Epidermal melanocyte (primary cell): Measurements from ENCODE around the gene SDCCAG8.

ENCODE experiments used
- DNase-seq: peaks from one replicate; pipeline ENCODE4 v3.0.0; 2011; ENCODE audit warnings: low spot score; ENCODE audit not compliant: insufficient read length

The SDCCAG8 gene

DNA sequence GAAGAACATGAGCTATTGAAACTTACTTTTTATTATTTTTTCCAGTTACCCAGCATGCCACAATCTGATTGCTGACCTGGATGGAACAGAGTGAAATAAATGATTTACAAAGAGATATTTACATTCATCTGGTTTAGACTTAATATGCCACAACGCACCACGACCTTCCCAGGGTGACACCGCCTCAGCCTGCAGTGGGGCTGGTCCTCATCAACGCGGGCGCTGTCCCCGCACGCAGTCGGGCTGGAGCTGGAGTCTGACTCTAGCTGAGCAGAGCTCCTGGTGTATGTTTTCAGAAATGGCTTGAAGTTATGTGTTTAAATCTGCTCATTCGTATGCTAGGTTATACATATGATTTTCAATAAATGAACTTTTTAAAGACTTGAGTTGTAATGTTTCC, 243.9 kb downstream of the SDCCAG8 start:
- DNase-seq: no peak

DNA sequence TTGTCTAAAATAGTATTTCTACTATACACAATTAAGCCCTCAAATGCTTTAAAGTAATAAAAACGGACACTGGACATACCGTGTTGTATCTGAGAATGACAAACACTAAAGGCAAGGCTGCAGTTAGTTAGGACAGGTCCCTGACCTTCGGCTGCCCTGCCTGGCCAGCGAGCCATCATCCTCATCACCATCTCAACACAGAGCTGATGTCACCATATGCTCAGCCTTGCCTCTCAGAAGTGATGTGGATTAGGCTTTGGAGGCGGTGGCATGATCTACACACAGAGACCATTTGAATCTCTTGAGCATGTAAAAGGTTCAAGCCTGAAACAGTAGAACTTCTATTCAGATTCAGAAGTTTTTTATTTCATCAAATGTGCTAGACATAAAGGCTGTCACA, 244.7 kb downstream of the SDCCAG8 start:
- no peak for DNase-seq

DNA sequence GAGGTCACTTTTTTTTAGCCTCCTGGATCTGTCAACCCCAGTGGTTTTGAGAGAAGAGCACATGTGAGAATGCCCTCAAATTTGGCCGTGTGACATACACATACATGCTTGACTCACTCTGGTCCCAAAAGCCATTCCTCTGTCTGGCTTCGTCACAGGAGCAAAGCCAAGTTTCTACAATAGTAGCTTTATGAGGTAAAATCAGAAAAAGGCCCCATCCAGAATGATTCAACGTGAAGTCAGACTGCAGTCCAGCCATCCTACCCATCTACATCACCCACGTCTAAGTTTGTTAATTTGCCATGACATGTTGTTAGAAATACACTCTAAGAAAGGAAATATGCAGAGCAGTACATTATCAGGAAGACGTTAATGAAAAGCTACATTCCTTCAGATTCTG, 245.2 kb downstream of the SDCCAG8 start:
- DNase-seq: no peak

DNA sequence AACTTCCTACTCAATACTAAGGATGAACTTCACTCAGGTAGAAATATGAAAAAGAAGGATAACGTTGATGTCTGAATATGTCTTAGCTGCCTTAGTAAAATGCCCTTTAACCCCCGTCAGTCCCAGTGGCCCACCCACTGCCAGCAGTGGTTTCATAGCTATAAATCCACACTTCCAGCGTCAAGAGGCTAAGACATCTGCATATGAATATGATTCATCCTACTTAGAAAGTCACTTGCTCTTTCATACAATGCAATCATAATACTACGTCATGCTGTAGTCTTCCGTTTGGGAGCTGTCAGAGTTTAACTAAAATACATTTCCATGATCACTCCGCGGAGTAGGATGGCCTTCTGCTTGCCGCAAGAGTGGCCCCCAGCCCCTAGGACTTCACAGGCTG, 247.3 kb downstream of the SDCCAG8 start:
- no peak for DNase-seq

DNA sequence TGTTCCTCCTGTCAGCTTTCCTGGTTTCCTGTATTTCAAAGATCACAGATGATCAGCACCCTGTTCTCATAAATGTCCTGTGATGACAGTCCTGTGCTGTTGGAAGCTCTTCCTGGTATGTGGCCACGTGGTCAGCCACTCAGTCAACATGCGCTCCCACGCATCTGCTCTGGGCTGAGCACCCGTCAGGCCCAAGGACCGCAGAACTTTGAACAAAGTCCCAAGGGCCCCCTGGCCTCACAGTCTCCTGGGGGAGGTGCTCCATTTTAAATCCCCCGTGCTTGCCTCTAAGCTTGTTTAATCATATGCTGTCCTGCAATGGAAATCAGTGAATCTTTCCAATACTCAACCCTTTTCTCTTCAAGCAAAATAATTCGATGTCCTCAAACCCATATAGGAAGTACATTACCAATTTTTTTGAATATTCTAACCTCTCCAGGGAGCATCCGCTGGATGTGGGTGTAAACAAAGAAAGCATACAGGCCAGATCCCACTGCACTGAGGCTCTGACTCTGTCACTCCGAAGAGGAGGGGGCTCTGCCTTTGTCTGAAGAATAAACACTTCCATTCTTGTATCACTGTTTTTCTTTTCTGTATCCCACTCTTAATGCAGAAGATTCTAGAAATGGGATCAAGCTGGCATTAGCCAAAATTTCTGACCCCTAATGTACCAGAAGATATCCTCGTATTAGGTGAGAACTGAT, 250.3 kb downstream of the SDCCAG8 start:
- DNase-seq: no peak

DNA sequence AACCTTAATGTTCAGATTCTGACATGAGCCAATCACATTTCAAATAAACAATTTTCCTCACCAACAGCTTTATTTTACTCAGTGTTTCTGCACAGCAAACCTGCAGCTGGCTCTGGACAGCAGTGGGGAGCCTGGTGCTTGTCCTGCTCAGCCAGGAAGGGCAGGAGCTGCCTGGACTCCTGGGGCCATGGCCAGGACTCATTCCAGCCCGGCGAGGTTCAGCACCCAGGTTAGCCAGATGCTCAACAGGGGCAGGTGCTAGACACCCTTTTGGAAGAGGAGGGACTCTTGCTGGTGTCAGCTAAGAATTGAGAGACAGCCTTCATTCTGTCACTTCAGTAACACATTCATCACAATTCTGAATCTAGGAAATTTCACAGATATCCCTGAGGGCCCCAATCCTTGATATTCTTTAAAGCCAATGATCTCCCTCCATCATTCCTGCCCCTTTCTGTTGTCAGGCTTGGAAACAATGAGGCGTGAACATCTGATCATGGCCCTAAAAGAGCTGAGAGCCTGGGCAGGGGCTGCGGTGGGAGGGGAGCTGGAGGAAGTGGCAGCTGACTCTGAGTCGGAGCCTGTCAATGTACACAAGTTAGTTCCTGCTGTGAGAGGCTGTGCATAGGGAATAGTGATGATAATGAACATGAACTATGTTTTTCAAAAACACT, 251.3 kb downstream of the SDCCAG8 start:
- DNase-seq: no peak

DNA sequence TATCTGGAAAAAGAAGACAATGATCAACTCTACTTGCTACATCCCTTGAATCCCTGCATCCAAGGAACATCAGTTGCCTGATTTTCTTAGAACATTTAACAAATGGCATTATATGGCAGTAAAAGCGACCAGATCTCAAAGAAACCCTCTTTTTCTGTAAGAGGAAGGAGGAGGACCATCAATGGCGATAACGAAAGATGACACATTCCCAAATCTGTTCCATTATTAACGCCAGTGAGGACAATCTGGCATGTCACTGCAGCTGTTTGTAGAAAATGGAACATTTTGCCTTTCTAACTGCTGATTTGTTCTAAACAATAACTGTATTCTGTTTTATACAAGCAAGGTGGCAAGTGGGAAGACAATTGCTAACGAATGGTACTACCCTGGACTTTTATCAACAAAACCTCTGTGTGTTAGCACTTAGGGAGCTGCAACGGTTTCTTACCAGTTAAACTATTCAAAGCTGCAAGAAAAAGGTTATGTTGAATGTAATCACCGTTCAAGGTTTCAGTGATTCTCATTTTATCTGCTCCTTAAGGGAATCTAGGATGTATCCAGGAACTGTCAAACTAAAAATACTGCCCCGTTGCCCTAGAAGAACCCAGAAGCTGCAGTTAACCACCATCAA, 251.9 kb downstream of the SDCCAG8 start:
- no peak for DNase-seq

DNA sequence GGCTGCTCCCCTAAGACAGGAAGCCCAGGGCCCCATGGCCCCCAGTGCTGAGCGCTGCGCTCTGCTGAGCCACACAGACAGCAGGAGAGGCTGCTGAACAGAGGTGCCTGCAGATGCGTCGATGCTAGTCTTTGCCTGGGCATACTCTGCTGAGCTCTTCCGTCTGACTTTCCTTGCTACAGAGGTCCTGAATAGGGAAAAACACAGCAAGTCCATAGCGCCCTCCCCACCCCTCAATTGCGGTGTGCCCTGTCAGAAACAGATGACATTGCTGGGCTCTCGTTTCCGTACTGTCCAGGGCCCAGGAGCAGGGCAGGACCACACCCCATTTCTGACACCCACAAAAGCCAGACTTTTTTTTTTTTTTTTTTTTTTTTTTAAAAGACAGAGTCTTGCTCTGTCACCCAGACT, 252.5 kb downstream of the SDCCAG8 start:
- no peak for DNase-seq

DNA sequence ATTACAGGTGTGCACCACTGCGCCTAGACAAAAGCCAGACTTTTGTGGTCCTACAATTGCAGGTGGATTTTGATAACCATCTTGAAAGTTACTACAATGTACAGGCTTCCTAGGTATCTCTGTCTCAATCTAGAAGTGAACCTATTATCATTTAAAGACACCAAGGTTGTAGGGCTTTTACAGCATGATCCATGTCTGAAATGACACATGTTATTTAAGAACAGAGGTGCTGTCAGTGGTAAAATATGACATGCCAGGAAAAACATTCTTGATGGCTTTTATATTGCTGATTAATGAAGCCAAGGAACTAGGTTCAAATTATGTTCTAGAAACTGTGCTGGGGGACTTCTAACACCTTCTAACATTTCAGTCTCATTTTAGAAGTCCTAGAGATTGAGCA, 253.1 kb downstream of the SDCCAG8 start:
- no peak for DNase-seq

DNA sequence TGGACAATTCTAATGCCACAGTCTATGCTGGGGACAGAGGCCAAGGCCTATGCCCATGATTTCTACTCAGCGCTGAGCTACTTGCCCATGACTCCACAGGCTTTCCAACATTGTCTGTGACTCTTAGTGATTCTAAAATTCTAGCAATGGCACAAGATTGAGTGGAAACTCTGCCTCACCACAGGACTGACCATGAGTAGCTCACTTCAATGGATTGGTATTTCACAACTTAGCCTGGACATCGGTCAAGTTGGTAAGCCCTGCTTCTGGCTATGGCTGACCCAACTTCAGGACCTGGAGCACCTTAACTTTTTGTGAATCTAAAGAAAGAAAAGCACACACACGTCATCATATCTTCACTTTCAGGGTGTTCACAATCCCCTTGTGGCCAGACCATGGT, 255.1 kb downstream of the SDCCAG8 start:
- no peak for DNase-seq

DNA sequence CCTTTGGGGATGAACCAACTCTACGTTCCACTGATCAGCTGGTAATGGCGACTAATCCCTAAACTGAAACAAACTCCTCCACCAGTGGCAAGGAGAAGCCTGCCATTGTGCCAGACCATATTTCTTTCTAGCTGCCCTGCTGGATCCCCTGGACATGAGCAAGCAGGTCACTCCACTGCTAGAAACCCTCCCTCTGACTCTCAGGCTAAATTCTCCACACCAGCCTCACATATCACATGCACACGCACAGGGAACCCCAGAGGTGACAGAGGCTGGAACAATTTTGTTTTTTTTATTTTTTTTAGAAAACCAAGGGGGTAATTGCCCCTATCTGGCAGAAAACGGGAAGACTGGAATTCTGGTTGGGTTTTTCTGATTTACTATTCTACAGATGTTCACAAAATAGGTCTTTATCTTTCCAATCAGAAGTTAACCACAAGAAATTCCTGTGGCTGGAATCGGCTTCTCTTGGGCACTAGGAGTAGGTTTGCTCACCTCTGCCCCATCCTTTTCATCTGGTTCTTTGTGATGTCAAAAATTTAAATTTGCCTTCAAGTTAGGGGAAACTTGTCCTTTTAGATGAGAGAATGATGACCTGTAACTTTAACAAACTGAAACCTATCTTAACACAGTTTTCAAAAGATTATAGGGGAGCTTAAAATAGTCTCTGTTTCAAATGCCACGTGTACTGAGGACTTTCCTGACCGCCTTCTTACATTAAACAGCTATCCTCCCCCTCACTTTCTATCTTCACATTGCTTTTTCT, 258.1 kb downstream of the SDCCAG8 start:
- no peak for DNase-seq

DNA sequence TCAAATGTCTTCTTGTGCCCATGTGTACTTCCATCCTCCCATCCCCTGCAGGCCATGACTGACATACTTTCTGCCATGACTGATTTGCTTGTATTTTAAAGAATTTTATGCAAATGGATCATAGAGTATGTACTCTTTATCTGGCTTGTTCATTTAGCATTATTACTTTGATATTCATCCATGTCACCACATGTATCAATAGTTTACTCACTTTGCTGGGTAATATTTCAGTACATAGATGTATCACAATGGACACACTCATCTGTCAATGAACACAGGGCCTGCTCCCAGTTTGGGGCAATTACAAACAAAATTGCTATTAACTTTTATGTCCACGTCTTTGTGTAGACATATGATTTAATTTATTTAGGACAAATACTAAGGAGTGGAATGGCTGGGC, 259.1 kb downstream of the SDCCAG8 start:
- DNase-seq: no peak

DNA sequence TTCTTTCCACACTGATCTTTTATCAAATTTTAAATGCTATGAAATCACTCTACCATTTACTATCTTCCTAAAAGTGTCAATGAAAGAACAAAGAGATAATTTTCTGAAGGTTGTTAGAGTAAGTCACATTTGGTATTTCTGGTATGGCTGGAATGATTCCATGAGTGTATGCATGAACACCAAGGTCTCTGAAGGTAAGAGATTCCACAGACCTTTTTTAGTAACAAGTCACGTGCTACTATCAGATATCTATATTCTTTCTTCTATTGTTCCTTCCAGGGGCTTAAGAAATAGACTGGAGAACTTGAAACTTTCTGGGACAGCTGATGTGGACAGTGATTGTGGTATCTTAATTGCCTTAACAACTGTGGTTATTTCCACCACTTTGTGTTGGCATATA, 265.0 kb downstream of the SDCCAG8 start:
- DNase-seq: no peak

DNA sequence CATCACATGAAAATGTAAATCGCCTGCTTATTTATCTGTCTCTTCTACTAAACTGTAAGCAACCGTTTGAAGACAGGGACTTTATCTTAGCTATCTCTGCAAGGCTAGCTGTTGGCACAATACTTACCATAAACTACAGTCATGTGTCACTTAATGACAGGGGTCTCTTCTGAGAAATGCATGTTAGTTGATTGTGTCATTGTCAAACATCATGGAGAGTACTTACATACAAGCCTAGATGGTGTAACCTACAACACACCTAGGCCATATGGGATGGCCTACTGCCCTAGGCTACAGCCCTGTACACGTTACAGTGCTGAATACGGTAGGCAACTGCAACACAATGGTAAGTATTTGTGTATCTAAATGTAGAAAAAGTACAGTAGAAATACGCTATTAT, 267.9 kb downstream of the SDCCAG8 start:
- DNase-seq: no peak

DNA sequence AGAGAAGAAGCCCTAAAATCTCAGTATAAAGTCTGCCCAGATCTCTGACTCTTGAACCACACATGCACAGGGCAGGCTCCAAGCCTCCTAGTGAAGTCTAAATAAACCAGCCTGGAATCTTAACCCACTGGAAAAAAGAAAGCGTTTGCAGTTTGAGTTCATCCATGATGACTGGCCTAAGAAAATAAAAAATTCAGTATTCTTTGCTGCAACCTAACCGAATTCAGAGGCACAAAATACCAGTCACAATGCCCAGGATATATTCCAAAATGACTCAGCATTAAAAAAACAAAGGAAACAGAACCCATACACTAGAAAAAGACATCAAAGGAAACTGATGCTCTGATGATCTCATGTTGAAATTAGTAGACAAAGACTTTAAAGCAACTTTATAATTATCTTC, 269.2 kb downstream of the SDCCAG8 start:
- no peak for DNase-seq

DNA sequence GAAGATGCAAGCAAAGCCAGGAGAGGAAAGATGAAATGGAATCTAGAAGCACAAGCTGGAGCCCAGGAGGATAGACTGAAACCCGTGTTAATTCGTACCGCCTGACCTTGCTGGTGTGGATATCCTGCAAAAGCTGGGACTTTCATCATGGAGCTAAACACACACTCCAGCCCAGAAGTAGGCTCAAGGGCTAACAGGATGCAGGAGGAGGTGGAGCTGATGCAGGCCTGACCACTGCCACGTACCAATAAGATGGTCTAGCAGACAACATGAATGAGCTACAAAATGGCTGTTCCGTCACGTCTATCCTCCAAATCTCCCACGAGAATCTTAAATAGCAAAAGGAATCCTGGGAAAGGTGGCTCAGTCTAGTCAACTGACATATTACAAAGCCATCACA, 270.3 kb downstream of the SDCCAG8 start:
- no peak for DNase-seq

DNA sequence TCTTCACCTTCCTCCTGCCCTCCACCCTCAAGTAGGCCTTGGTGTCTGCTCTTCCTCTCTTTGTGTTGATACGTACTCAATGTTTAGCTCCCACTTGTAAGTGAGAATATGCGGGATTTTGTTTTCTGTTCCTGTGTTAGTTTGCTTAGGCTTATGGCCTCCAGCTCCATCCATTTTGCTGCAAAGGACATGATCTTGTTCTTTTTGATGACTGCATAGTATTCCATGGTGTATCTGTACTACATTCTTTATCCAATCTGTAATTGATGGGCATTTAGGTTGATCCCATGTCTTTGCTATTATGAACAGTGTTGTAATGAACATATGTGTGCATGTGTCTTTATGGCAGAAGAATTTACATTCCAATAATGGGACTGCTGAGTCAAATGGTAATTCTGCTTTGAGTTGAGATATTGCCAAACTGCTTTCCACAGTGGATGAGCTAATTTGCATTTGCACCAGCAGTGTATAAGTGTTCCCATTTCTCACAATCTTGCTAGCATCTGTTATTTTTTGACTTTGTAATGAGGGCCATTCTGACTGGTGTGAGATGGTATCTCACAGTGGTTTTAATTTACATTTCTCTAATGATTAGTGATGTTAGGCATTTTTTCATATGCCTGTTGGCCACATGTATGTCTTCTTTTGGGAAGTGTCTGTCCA, 272.7 kb downstream of the SDCCAG8 start:
- no peak for DNase-seq

DNA sequence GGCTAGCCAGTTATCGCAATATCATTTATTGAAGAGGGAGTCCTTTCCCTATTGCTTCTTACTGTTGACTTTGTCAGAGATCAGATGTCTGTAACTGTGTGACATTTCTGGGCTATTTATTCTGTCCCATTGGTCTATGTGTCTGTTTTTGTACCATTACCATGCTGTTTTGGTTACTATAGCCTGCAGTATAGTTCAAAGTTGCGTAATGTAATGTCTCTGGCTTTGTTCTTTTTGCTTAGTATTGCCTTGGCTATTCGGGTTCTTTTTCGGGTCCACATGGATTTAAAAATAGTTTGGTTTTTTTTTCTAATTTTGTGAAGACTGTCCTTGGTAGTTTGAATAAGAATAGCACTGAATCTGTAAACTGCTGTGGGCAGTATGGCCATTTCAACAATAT, 273.7 kb downstream of the SDCCAG8 start:
- no peak for DNase-seq

DNA sequence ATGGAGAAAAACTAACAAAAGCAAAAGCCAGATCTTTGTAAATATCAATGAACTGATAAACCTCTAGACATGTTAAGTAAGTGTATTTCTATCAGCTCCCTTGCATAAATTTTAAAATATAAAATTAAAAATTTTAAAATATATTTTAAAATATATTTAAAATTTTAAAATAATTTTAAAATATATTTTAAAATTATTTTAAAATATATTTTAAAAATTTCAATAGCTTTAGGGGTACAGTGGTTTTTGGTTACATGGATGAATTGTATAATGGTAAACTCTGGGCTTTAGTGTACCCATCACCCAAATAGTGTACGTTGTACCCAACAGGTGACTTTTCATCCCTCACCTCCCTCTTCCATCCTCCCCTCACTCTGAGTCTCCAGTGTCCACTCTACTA, 279.2 kb downstream of the SDCCAG8 start:
- DNase-seq: no peak

DNA sequence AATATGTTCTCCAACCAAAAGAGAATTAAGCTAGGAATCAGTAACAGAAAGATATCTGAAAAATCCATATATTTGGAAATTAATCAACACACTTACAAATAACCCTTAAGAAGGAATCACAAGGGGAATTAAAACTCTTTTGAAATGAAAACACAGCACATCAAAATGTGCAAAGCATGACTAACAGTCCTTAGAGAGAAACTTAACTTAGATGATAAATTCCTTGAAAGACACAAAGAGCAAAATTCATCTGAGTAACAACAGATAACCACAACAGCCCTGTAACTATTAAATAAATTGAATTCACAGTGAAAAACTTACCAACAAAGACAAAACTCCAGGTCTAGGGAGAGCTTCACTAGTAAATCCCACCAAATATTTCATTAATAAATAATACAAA, 283.8 kb downstream of the SDCCAG8 start:
- DNase-seq: no peak

DNA sequence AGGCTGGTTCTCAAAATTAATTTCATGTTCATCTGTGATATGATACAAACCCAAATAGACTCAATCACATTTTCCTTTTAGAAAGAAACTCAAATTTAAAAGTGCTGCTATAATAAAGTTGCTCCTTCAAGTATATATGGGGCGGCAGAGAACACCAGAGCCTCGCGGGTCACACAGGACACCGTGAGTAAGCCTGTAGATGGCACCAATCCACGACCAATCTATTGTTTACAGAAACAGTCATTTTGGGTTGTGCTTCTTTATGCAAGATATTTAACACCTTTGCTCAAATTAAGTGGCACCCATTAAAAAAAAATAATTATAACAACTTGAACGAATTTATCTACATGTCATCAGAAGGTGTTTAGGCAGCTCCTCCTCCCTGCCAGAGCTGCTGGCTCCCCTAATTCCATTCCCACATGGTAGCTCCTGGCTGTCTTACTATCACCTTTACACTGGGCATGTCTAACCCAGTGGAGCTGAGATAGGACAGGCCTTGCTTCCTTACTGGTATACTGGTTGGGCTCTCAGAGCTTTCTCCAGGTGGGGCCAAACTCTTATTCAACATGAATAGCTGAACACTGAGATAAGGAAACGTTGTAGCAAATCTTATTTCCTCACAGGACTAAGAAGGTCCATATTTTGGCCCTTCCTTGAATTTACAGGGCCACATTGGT, 287.0 kb downstream of the SDCCAG8 start:
- no peak for DNase-seq
